GM12864 (cell line): ENCODE results near the gene RPL36.

Source experiments
- DNase-seq: peaks from one replicate; pipeline ENCODE4 v3.0.0-alpha.2; 2011; ENCODE audit warnings: low read depth
- H3K4me3 ChIP-seq: 2 replicates; pipeline ENCODE4 v1.5.1; 2011; ENCODE audit warnings: mild to moderate bottlenecking, low read depth, low read length, control low read depth
- CTCF ChIP-seq: IDR thresholded peaks from 2 replicates; pipeline ENCODE4 v1.5.1; 2011; ENCODE audit warnings: low read depth, mild to moderate bottlenecking, moderate library complexity, low read length, control low read depth, inconsistent platforms; ENCODE audit errors: missing control alignments

RPL36 gene

DNA sequence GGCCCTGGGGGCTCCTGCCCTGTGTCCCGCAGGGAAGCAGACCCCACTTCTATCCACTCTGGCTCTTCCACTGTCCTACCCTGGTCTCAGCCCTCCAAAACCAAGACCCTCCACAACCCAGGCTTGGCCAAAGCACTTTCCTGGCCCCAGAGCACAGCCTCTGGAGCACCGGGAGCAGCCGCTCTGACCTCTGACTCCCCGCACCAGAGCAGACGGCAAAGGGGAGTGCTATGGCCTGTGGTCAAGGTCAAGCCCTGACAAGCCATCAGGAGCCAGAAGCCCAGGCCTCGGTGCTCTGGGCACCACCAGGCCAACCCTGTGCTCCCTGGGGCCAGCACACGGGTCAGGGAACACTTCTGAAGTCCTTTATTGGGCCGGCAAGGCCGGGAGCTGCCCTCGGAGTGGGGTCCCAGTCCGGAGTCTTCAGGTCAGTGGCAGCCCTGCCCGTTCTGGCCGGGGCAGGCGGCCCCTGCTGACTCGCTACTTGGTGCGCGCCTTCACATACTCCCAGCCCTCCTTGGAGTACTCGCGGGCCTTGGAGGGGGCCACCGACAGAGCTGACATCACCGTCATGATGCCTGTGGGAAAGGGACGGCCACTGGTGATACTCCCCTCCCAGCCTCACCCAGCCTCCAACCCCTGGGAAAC is 11.9 kb upstream of the RPL36 start:
- no peak for TF ChIP-seq CTCF
- H3K4me3 ChIP-seq: no peak overlapping the region
- DNase-seq: no peak

GRCh38 chr19:5679289-5680083 is 10.6 kb upstream of the RPL36 start:
- DNase-seq: no peak
- TF ChIP-seq CTCF: no peak

GRCh38 chr19:5680084-5680436 is 10.0 kb upstream of the RPL36 start:
- no peak for TF ChIP-seq CTCF
- peak overlapping the region; percentile 95 for H3K4me3 ChIP-seq
- no peak for DNase-seq

More at GRCh38 chr19:5679289-5680083, 10.6 kb upstream of the RPL36 start:
- H3K4me3 ChIP-seq: peak overlapping the region; percentile 95

DNA sequence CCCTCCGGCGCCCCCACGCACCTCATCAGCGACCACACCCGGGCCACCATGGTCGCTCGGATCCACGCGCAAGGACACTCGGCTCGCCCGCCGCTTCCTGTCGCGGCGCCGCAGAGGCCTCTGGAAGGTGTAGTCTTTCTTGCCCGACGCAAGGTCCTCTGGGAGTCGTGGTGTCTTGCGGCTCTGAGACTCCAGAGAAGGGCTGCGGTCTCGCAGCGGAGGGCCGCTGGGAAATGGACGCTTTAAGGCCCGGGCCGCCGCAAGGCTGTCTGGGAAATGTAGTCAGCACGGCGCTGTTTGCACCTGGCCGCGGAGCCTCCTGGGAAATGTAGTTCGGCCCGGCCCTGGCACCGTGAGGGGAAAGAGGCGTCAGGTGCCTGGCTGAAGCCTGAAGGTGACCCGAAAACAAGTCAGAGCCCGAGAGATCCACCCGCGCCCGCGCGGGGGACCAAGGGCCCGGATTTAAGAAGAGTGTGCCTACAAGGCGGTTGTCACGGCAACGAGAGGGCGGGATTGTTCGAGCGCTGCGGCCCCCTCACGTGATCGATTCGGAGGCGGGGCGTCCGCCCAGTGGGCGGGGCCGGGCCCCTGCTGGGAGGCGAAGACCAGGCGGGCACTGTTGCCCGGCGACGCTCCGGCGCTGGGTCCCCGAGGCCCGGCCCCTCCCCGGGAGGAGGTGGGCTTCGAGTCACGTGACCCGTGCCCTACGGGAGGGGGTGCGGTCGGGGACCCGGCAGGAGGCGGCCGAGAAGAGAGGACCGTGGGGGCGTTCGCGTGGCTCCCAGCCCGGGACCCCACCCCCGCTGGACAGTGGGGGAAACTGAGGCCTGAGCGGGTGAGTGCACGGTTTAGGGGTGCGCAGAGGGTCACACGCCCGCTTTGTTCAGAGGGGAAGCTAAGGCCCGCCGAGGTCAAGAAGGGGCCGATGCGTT is 9.4 kb upstream of the RPL36 start, which contains the start of the genes HSD11B1L and MICOS13:
HSD11B1L (plus strand) TSS at position 591 of the 932 bp plus-strand sequence. CDS start 3,806 bp downstream, outside the sequence.
MICOS13 (minus strand) TSS at position 80 of the 932 bp plus-strand sequence; CDS start at position 50, 30 bp downstream.
- no peak for TF ChIP-seq CTCF
- H3K4me3 ChIP-seq: peak within 1 kb of the TSS; percentile 95
- peak; percentile 98 for DNase-seq

DNA sequence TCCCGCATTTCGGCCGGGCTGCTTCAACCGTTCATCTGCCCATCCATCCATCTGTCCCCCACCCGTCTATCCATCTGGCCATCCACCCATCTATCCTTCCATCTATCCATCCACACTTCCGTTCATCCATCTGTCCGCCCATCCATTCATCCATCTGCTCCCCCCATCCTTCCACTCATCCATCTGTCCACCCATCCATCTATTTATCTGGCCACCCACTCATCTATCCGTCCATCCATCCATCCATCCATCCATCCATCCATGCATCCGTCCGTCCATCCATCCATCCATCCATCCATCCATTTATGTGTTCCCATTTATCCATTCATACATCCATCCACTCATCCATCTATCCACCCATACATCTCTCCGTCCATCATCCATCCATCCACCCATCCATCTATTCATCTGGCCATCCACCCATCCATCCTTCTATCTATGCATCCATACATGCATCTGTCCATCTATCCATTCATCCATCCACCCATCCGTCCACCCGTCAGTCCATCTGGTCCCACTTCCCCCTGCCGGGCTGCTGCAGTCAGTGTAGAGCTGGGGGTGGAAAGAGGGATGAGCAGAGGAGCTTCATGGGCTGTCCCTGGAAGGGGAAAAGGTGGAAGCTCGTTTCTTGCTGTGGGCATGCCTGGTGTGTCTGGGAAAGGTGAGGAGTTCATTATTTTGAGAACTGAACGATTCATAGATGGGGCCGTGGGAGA is 8.5 kb upstream of the RPL36 start:
- TF ChIP-seq CTCF: no peak
- DNase-seq: no peak
- H3K4me3 ChIP-seq: peak overlapping the region; percentile 95

- TF ChIP-seq CTCF: no peak
- H3K4me3 ChIP-seq: no peak overlapping the region
- DNase-seq: no peak
Observed at GRCh38 chr19:5682107-5682482, 8.0 kb upstream of the RPL36 start.
